ENCODE measurements around the gene PRRT1B.

Gene PRRT1B

DNA sequence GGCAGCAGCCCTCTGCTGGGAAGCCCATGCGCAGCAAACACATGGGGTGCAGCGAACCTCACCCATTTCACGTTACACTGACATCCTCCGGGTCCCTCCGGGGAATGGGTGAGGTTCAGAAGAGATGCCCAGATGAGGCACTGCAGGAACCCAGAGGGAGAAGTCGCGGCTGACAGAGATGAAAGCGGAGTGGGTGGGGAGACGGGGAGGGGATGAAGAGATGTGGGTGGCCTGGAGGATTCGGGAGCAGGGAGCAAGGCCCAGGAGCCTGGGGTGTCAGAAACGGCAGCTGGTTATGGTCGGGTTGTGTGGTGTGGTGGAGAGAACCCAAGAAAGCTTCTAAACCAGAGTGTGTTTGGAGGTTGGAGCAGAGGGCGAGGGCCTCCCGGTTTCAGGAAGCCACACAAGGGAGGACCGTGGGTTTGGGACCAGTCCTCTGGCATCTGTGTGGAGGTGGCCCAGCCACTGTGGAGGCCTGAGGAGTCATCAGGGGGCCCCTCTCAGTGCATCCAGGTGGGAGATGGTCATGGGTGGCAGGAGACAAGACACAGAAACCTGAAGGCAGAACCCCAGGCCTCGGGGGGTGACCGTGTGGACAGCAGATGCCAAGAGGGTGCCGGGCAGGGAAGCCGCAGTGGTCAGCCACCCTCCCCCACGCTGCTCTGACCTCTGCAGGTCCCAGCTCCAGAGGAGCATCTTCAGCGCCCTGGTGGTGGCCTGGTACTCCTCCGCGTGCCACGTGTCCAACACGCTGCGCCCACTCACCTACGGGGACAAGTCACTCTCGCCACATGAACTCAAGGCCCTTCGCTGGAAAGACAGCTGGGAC, 22.9 kb upstream of the PRRT1B start:
- H3K4me3 ChIP-seq (ENCODE audit: low read depth, low read length): no peak overlapping the region
- TF ChIP-seq, protein P1, sequence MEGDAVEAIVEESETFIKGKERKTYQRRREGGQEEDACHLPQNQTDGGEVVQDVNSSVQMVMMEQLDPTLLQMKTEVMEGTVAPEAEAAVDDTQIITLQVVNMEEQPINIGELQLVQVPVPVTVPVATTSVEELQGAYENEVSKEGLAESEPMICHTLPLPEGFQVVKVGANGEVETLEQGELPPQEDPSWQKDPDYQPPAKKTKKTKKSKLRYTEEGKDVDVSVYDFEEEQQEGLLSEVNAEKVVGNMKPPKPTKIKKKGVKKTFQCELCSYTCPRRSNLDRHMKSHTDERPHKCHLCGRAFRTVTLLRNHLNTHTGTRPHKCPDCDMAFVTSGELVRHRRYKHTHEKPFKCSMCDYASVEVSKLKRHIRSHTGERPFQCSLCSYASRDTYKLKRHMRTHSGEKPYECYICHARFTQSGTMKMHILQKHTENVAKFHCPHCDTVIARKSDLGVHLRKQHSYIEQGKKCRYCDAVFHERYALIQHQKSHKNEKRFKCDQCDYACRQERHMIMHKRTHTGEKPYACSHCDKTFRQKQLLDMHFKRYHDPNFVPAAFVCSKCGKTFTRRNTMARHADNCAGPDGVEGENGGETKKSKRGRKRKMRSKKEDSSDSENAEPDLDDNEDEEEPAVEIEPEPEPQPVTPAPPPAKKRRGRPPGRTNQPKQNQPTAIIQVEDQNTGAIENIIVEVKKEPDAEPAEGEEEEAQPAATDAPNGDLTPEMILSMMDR (IDR thresholded peaks at IDR 0.05; ENCODE audit: low read depth, low read length, missing control alignments): no peak
- no peak for DNase-seq (ENCODE audit: low read depth)

DNA sequence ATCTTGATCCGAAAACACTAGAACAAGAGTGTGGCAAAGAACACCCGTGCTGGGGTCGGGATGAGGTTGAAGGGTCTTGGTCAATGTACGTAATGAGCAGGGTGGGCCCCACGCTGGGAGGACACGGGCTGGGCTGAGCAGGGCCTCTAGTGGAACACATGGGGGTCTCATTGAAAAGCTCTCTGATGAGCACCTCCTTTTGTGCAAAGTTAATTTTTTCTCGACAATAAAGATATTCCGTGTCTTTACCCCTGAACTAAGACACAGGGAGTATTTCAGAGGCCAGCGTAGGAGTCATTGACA, 22.3 kb upstream of the PRRT1B start:
- TF ChIP-seq, protein P1 (IDR thresholded peaks at IDR 0.05; ENCODE audit: low read depth, low read length, missing control alignments): no peak
- no peak for DNase-seq (ENCODE audit: low read depth)
- no peak overlapping the region for H3K4me3 ChIP-seq (ENCODE audit: low read depth, low read length)

DNA sequence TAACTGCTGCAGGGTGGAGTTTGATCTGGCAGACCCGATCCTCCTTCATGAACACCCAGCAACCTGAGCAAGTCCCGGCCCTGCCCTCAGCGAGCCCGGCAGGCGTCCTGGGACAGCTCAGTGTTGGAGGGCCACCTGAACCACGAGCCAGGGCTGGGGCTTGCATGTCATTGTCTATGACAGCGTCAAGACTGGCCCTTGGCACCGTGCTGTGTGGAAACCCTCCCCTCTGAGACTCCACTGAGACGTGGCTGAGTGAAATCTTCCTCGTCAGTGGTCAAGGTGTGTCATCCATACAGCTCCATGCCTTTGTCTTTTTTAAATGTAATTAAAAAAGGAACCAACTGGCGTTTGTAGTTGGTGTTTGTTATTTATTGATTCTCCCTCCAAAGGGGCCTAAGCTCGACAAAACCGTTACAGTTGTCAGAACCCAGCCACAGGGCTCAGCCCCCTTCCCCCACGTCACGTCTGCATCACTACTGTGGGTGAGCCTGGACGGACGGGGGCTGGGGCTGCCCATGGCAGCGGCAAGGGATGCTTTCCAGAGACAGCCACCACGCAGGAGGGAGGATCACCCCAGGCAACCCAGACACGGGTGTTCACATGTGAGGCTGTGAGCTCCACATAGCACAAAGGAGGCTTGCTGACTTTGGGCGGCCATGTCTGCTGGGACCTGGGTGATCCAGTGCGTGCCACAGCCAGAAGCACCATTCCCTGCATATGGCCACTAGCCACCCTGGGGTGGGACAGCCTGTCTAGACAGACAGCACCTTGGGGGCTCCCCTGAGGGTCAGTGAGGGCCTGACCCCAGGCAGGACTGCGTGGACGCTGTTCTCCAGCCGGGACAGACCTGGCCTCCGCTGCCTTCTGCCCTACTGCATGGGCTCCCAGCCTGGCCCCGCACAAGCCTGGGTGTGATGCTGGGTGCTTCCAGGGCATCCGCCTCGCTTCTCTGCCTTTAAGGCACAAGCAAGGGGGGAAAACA, 21.6 kb upstream of the PRRT1B start:
- no peak for DNase-seq (ENCODE audit: low read depth)
- TF ChIP-seq, protein P1 (IDR thresholded peaks at IDR 0.05; ENCODE audit: low read depth, low read length, missing control alignments): no peak
- no peak overlapping the region for H3K4me3 ChIP-seq (ENCODE audit: low read depth, low read length)

DNA sequence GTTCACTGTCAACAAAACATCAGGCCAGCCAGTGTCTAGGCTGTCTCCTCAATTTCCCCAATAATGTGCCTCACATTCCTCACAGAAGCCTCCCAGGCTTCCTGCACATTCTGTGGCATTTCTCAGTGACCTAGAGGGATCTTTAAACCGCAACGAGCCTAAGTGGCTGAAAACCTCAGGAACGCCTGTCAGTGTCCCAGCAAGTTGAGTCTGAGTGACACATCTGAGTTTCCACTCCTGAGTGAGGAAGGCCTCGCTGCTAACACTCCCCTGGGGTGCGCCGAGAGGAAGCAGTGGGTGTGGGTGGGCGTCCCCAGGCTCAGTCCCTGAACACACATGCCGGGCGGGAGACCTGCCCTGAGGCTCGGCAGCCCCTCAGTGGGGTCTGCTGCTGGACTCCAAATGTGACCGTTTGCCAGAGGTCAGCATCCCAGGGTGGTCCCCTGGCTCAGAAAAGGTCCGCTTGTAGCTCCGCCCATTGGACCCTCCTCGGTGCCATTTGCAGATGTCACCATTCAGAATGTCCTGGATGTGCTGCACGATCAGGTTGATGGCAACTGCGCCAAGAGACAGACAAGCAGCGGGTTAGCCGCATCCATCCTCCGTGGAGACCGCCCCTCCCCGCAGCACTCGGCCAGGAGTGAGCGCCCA, 20.5 kb upstream of the PRRT1B start:
- H3K4me3 ChIP-seq (ENCODE audit: low read depth, low read length): no peak overlapping the region
- TF ChIP-seq, protein P1 (IDR thresholded peaks at IDR 0.05; ENCODE audit: low read depth, low read length, missing control alignments): no peak
- DNase-seq (ENCODE audit: low read depth): no peak

DNA sequence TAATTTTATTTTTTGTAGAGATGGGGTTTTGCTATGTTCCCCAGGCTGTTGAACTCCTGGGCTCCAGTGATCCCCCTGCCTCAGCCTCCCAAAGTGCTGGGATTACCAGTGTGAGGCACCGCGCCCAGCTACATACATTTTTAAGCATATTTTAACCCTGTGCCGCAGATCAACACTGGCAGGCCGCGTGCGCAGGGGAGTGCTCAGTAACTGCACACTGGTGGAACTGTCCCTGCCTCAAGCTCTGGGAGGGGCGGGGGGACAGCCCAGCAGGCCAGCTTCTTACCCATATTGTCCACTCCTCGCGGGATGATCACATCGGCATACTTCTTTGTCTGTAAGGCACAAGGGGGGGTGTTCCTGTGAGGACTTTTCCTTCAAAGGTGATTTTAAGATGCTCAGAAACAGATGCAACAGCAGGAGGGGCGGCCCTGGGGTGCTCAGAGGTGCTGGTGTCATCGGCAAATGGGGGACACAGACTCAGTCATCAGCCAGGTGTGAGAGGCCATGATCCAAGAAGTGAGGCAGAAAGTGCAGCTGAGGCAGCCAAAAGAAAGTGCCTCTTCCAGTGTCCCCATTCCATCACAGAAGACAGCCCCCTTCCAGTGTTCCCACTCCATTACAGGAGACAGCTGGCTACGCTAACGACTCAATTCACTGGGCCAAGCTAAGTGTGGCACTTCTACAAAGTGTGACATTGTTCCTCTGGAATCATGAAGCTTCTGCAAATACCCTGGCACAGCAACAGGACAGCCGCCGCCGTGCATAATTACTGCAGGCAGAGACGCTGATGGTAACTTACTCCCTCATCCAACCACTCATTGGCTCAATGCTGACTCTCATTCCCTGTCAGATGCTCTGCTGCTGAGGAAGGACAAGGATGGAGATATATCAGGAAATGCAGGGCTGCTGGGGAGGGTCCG, 19.4 kb upstream of the PRRT1B start:
- H3K4me3 ChIP-seq (ENCODE audit: low read depth, low read length): no peak overlapping the region
- TF ChIP-seq, protein P1 (IDR thresholded peaks at IDR 0.05; ENCODE audit: low read depth, low read length, missing control alignments): no peak
- DNase-seq (ENCODE audit: low read depth): no peak

DNA sequence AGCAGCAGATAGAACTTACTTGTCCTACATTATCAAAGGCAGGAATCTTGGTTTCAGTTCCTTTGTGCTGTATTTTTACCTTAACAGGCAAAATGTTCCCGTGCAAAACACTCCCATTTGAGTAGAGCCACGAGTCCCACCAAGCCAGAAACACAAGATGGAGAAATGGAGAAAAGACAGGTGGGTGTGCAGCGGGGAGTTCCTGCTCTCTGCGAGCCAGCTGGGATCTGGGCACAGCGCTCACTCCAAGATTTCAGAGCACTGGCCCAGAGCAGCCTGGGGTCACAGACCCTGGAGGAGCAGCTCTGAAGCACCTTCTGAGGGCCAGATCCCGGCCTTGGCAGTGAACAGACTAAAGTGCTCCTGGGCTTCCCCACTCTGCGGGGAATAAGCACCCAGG, 17.1 kb upstream of the PRRT1B start:
- H3K4me3 ChIP-seq (ENCODE audit: low read depth, low read length): no peak overlapping the region
- TF ChIP-seq, protein P1 (IDR thresholded peaks at IDR 0.05; ENCODE audit: low read depth, low read length, missing control alignments): no peak
- DNase-seq (ENCODE audit: low read depth): no peak

Measured in GM12864 (cell line).